Neuronal stem cell (in vitro differentiated cells): ENCODE measurements around the gene CIT.
A peak's percentile ranks its signal among the peaks of the same experiment; 100 is the strongest.

Source experiments
- DNase-seq: peaks from one replicate; pipeline ENCODE4 v3.0.0-alpha.2; 2013; ENCODE audit warnings: low spot score
- H2AFZ ChIP-seq: one replicate; pipeline ENCODE4 v1.6.1; 2013; ENCODE audit warnings: mild to moderate bottlenecking, low read length, inconsistent platforms
- H2AK5ac ChIP-seq: 2 replicates; pipeline ENCODE4 v1.6.1; 2013; ENCODE audit warnings: low read depth, mild to moderate bottlenecking, inconsistent platforms, low read length, moderate library complexity, mixed read lengths
- H2BK120ac ChIP-seq: 2 replicates; pipeline ENCODE4 v1.6.1; 2013; ENCODE audit warnings: low read depth, mild to moderate bottlenecking, inconsistent platforms, low read length, moderate library complexity, mixed read lengths
- H2BK12ac ChIP-seq: one replicate; pipeline ENCODE4 v1.6.1; 2013; ENCODE audit warnings: low read length, inconsistent platforms
- H2BK15ac ChIP-seq: 2 replicates; pipeline ENCODE4 v1.6.1; 2013; ENCODE audit warnings: mild to moderate bottlenecking, low read length, inconsistent platforms, mixed read lengths
- H2BK5ac ChIP-seq: one replicate; pipeline ENCODE4 v1.6.1; 2013; ENCODE audit warnings: inconsistent platforms, mild to moderate bottlenecking, low read length, moderate library complexity
- H3K14ac ChIP-seq: one replicate; pipeline ENCODE4 v1.6.1; 2013; ENCODE audit warnings: low read length, inconsistent platforms
- H3K18ac ChIP-seq: 2 replicates; pipeline ENCODE4 v1.6.1; 2013; ENCODE audit warnings: low read length, inconsistent platforms
- H3K23ac ChIP-seq: 2 replicates; pipeline ENCODE4 v1.6.1; 2013; ENCODE audit warnings: low read depth, mild to moderate bottlenecking, mixed read lengths, low read length, inconsistent platforms; ENCODE audit not compliant: poor library complexity
- H3K27ac ChIP-seq: replicated peaks from 3 replicates; pipeline ENCODE4 v1.5.1; 2013; ENCODE audit warnings: low read length, inconsistent platforms
- H3K27me3 ChIP-seq, 3 experiments: 2 replicates each; pipeline ENCODE4 v1.6.1; 2013; ENCODE audit warnings: low read length in 3 of 3, mild to moderate bottlenecking in 2 of 3, inconsistent platforms in 1 of 3, low read depth in 1 of 3, mixed read lengths in 1 of 3, moderate library complexity in 1 of 3; ENCODE audit not compliant: control insufficient read depth in 3 of 3, insufficient read depth in 3 of 3
- H3K36me3 ChIP-seq, 2 donors: replicated peaks in 1 of 2; 2 replicates each; pipeline ENCODE4 v1.6.1; 2013; ENCODE audit warnings: low read length in 2 of 2; ENCODE audit not compliant: control insufficient read depth in 2 of 2, insufficient read depth in 2 of 2
- H3K4ac ChIP-seq: 2 replicates; pipeline ENCODE4 v1.6.1; 2013; ENCODE audit warnings: inconsistent platforms, mild to moderate bottlenecking, low read length, moderate library complexity
- H3K4me1 ChIP-seq, 2 donors: 1 replicate in 1 of 2; 2 replicates in 1 of 2; pipeline ENCODE4 v1.6.1; 2013; ENCODE audit warnings: low read length in 2 of 2, low read depth in 1 of 2; ENCODE audit not compliant: control insufficient read depth in 2 of 2, insufficient read depth in 1 of 2
- H3K4me2 ChIP-seq: one replicate; pipeline ENCODE4 v1.6.1; 2013; ENCODE audit warnings: mild to moderate bottlenecking, low read length, inconsistent platforms; ENCODE audit not compliant: insufficient read depth, poor library complexity, severe bottlenecking
- H3K4me3 ChIP-seq, 2 donors: 2 replicates each; pipeline ENCODE4 v1.5.1; 2013; ENCODE audit warnings: low read length in 2 of 2, mild to moderate bottlenecking in 2 of 2, inconsistent platforms in 1 of 2, moderate library complexity in 1 of 2
- H3K79me1 ChIP-seq: one replicate; pipeline ENCODE4 v1.6.1; 2013; ENCODE audit warnings: low read depth, mild to moderate bottlenecking, inconsistent platforms, low read length, moderate library complexity
- H3K9ac ChIP-seq: one replicate; pipeline ENCODE4 v1.6.1; 2013; ENCODE audit warnings: mild to moderate bottlenecking, low read depth, low read length, inconsistent platforms; ENCODE audit not compliant: poor library complexity
- H3K9me3 ChIP-seq, 2 donors: replicated peaks in 1 of 2; 2 replicates each; pipeline versions ENCODE3 to v1.6.1; 2013; ENCODE audit warnings: low read length in 2 of 2, mild to moderate bottlenecking in 2 of 2, inconsistent platforms in 1 of 2, low read depth in 1 of 2, mixed read lengths in 1 of 2, moderate library complexity in 1 of 2; ENCODE audit not compliant: control insufficient read depth in 2 of 2, insufficient read depth in 1 of 2
- H4K8ac ChIP-seq: one replicate; pipeline ENCODE4 v1.6.1; 2013; ENCODE audit warnings: low read depth, mild to moderate bottlenecking, inconsistent platforms, low read length, moderate library complexity
- H4K91ac ChIP-seq: one replicate; pipeline ENCODE4 v1.6.1; 2013; ENCODE audit warnings: low read length, low read depth, mild to moderate bottlenecking, inconsistent platforms; ENCODE audit not compliant: poor library complexity
- WGBS, 2 donors: extraction: QIAGEN DNeasy Blood & Tissue Kit; methylation state at CpG; one replicate each; pipeline ENCODE4 v1.1.7; 2013; ENCODE audit warnings: missing lambda C conversion rate in 2 of 2, mixed read lengths in 1 of 2; ENCODE audit not compliant: insufficient read length in 2 of 2, insufficient replicate concordance in 1 of 2; ENCODE audit errors: extremely low coverage in 2 of 2; 5-methylcytosine and 5-hydroxymethylcytosine counted together

Gene CIT

DNA sequence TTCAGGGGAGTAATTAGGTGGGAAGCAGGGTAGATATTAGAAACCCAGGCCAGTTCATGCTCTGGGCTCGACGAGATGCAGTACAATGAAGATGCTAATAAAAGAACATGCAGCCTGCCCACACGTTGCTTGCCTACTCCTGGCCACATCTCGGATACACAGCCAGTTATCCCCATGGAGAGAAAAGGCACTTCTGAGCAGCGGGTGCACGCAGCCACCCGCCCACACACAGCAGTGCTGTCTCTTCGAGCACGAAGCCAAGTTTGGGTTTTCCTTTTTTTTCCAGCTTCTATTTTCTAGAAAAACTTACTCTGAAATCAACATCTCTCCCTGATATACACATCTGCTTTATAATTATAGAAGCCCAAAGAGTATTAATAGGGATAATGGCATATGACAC, 85.7 kb downstream of the CIT start:
- H2BK5ac ChIP-seq, result no peak overlapping the region
- H3K4ac ChIP-seq, result no peak overlapping the region
- H3K27me3 ChIP-seq, result no peaks in the 10 kb centered on the region
- no peak overlapping the region for H3K4me2 ChIP-seq
- H2BK12ac ChIP-seq, result no peak overlapping the region
- no peak overlapping the region for H2AK5ac ChIP-seq
- H3K4me3 ChIP-seq, result peak overlapping the region in 1 of 2 donors; percentile 35
- no peak overlapping the region for H3K27ac ChIP-seq
- no peak overlapping the region for H3K23ac ChIP-seq
- no peak for DNase-seq
- peak overlapping the region; percentile 47 for H3K9ac ChIP-seq
- no peak overlapping the region for H2BK15ac ChIP-seq
- H3K9me3 ChIP-seq, result peaks cover 0 to 2% of the 10 kb centered on the region in 2 donors
- H2BK120ac ChIP-seq, result no peak overlapping the region
- no peak overlapping the region for H3K14ac ChIP-seq
- H4K8ac ChIP-seq, result no peak overlapping the region
- peaks cover 4% of the 10 kb centered on the region for H3K79me1 ChIP-seq
- no peak overlapping the region for H2AFZ ChIP-seq
- H3K4me1 ChIP-seq, result peaks cover 0 to 2% of the 10 kb centered on the region in 2 donors
- no CpG with 5 or more reads among the region's 9 CpGs for WGBS, 2 donors
- H3K36me3 ChIP-seq, result peaks cover 16 to 55% of the 10 kb centered on the region in 2 donors
- no peak overlapping the region for H4K91ac ChIP-seq
- H3K18ac ChIP-seq, result no peak overlapping the region

GRCh38 chr12:119788786-119789185, 88.3 kb downstream of the CIT start:
- H3K36me3 ChIP-seq, result peaks cover 27 to 55% of the 10 kb centered on the region in 2 donors
- WGBS, 2 donors, result no CpG with 5 or more reads among the region's 1 CpG
- H3K79me1 ChIP-seq, result no peaks in the 10 kb centered on the region
- no peak overlapping the region for H2BK5ac ChIP-seq
- peaks cover 0 to 3% of the 10 kb centered on the region in 2 donors for H3K9me3 ChIP-seq
- no peak overlapping the region for H3K4ac ChIP-seq
- H2BK12ac ChIP-seq, result no peak overlapping the region
- H3K4me2 ChIP-seq, result no peak overlapping the region
- no peak overlapping the region for H2BK120ac ChIP-seq
- no peak overlapping the region for H4K8ac ChIP-seq
- DNase-seq, result no peak
- no peaks in the 10 kb centered on the region for H3K27me3 ChIP-seq
- no peak overlapping the region for H2BK15ac ChIP-seq
- no peak overlapping the region for H3K27ac ChIP-seq
- no peak overlapping the region for H4K91ac ChIP-seq
- no peak overlapping the region for H3K4me3 ChIP-seq
- peaks cover 0 to 2% of the 10 kb centered on the region in 2 donors for H3K4me1 ChIP-seq
- H2AFZ ChIP-seq, result no peak overlapping the region
- H3K14ac ChIP-seq, result no peak overlapping the region
- no peak overlapping the region for H3K23ac ChIP-seq
- no peak overlapping the region for H3K9ac ChIP-seq
- no peak overlapping the region for H3K18ac ChIP-seq
- no peak overlapping the region for H2AK5ac ChIP-seq

GRCh38 chr12:119786539-119786938, 90.6 kb downstream of the CIT start:
- Histone ChIP-seq H3K18ac (no peak overlapping the region), H3K36me3 (peaks cover 30 to 64% of the 10 kb centered on the region in 2 donors), H4K91ac (no peak overlapping the region), H3K9me3 (peaks cover 0 to 3% of the 10 kb centered on the region in 2 donors), H4K8ac (no peak overlapping the region), H3K4ac (no peak overlapping the region), H3K14ac (no peak overlapping the region), H2BK5ac (no peak overlapping the region), H3K23ac (no peak overlapping the region), H3K27ac (no peak overlapping the region), H2BK15ac (no peak overlapping the region), H2BK120ac (no peak overlapping the region), H3K79me1 (no peaks in the 10 kb centered on the region), H3K4me1 (peaks cover 0 to 2% of the 10 kb centered on the region in 2 donors), H2AK5ac (no peak overlapping the region), H3K4me3 (peak overlapping the region in 1 of 2 donors; percentile 8), H3K9ac (no peak overlapping the region), H2BK12ac (no peak overlapping the region), H3K4me2 (no peak overlapping the region), H2AFZ (no peak overlapping the region), H3K27me3 (no peaks in the 10 kb centered on the region)
- DNase-seq, result no peak
- WGBS, 2 donors, result no CpG with 5 or more reads among the region's 4 CpGs

DNA sequence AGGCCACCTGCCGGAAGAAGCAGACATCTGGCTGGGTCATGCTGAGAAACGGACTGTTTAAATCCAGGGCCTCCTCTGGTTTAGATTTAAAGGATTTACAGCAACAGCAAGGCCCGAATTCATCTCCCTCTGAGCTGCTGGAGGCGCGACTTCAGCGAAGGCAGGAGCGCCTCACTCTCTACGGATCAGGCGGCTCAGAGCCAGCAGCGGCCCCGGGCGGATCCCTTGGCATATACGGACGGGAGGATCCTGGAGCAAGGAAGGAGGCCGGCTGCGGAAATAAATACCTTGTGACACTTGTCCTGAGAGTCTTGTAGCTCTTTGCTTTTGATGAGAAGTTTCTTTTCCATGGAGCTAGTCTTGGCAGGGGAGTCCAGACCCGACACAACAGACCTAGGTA, 92.4 kb downstream of the CIT start:
- no peak overlapping the region for H3K9ac ChIP-seq
- no peak overlapping the region for H4K91ac ChIP-seq

More for the DNA sequence above, 92.4 kb downstream of the CIT start:
- DNase-seq, result no peak
- Histone ChIP-seq H2BK15ac (no peak overlapping the region), H3K4me1 (peaks cover 0 to 2% of the 10 kb centered on the region in 2 donors), H2BK120ac (no peak overlapping the region), H2AK5ac (no peak overlapping the region), H3K36me3 (peaks cover 29 to 75% of the 10 kb centered on the region in 2 donors), H3K23ac (no peak overlapping the region), H4K8ac (no peak overlapping the region), H3K18ac (no peak overlapping the region), H3K4ac (no peak overlapping the region), H3K9me3 (peaks cover 0 to 3% of the 10 kb centered on the region in 2 donors), H2BK12ac (no peak overlapping the region), H3K4me2 (no peak overlapping the region), H3K4me3 (no peak overlapping the region), H2AFZ (no peak overlapping the region), H3K14ac (no peak overlapping the region), H3K27ac (no peak overlapping the region), H3K27me3 (no peaks in the 10 kb centered on the region), H2BK5ac (no peak overlapping the region), H3K79me1 (no peaks in the 10 kb centered on the region)
- no CpG with 5 or more reads among the region's 17 CpGs for WGBS, 2 donors
